ENCODE data around the gene CLDN7. TPM values are rescaled to one million over a fixed set of nuclear protein-coding genes. Genes with fewer than 3 reads are reported as not detected.

Gene CLDN7
- total and polyA plus RNA-seq, 7 experiments from 2014 or later: 0.29 to 3.8 (median 1.7) TPM

- Mint-ChIP-seq H3K4me1 (peaks cover 38 to 57% (median 52%) of the 10 kb centered on the region in 7 donors), H3K9me3 (peaks cover 0 to 10% (median 0%) of the 10 kb centered on the region in 11 donors), H3K36me3 (peaks cover 5 to 32% (median 21%) of the 10 kb centered on the region in 5 donors), H3K27ac (peak overlapping the region; percentile 29 to 100 (median 97)), H3K27me3 (peaks cover 0 to 5% (median 0%) of the 10 kb centered on the region in 5 donors), H3K4me3 (peak overlapping the region; percentile 88 to 98 (median 95))
- peaks cover 22 to 37% of the 10 kb centered on the region in 2 donors for H3K4me1 ChIP-seq (ENCODE audit: control insufficient read depth in 2 of 2, insufficient read depth in 2 of 2, low read length in 2 of 2)
- H3K27ac ChIP-seq (ENCODE audit: low read depth, low read length): peak overlapping the region; percentile 92
- no peak for ATAC-seq
- DNase-seq: no peak
- no peak overlapping the region for H3K4me3 ChIP-seq (ENCODE audit: low read length)
- ChIA-PET POLR2A (interaction anchor here (0.6 to 14.4 kb wide), 10 partner anchors 8 to 447 kb away, joined by 3 to 265 read pairs (median 13); partner anchors contain the start of genes ACADVL, ACAP1, CTDNEP1 and DLG4), CTCF (no interaction called here)
- no peaks in the 10 kb centered on the region for H3K9me3 ChIP-seq (ENCODE audit: control insufficient read depth in 2 of 3, low read length in 3 of 3)
- peaks cover 5 to 47% (median 13%) of the 10 kb centered on the region in 3 experiments for H3K36me3 ChIP-seq (ENCODE audit: control insufficient read depth in 2 of 3, insufficient read depth in 3 of 3, low read length in 3 of 3)
- intact Hi-C loops (cut with micrococcal nuclease): loop anchor here in 1 of 2 donors (5.0 kb wide), 1 partner anchor 588 kb away; the partner anchor contains the start of genes C17orf100 and MED31
- H3K27me3 ChIP-seq (ENCODE audit: control insufficient read depth in 2 of 2, insufficient read depth in 2 of 2, low read length in 2 of 2): no peaks in the 10 kb centered on the region
Observed at GRCh38 chr17:7240375-7240774, 21.9 kb downstream of the CLDN7 start.

GRCh38 chr17:7239091-7240027 lies 22.9 kb downstream of the CLDN7 start, which contains the start of gene PHF23:
Gene PHF23, minus strand, starts transcription at chr17:7239457. Its CDS starts 178 bp downstream, at chr17:7239279.
- DNase-seq: peak; percentile 91 to 98 (median 97)
- POLR2A ChIA-PET: interaction anchor here (0.6 to 14.4 kb wide), 14 partner anchors 11 to 448 kb away, joined by 3 to 265 read pairs (median 5); partner anchors contain the start of genes ACADVL, ACAP1, CTDNEP1 and DLG4
- Histone ChIP-seq H3K4me1 (ENCODE audit: control insufficient read depth in 2 of 2, insufficient read depth in 2 of 2, low read length in 2 of 2) (peaks cover 32 to 44% of the 10 kb centered on the region in 2 donors), H3K36me3 (ENCODE audit: control insufficient read depth in 2 of 3, insufficient read depth in 3 of 3, low read length in 3 of 3) (peaks cover 5 to 49% (median 8%) of the 10 kb centered on the region in 3 experiments), H3K4me3 (ENCODE audit: low read length) (peak within 1 kb of the TSS; percentile 76), H3K27me3 (ENCODE audit: control insufficient read depth in 2 of 2, insufficient read depth in 2 of 2, low read length in 2 of 2) (no peaks in the 10 kb centered on the region), H3K9me3 (ENCODE audit: control insufficient read depth in 2 of 3, low read length in 3 of 3) (no peaks in the 10 kb centered on the region), H3K27ac (ENCODE audit: low read depth, low read length) (peak within 1 kb of the TSS; percentile 92)
- Mint-ChIP-seq H3K4me3 (peak within 1 kb of the TSS; percentile 88 to 98 (median 95)), H3K27ac (peak within 1 kb of the TSS; percentile 55 to 100 (median 95)), H3K27me3 (peaks cover 0 to 7% (median 0%) of the 10 kb centered on the region in 5 donors), H3K36me3 (peaks cover 5 to 34% (median 18%) of the 10 kb centered on the region in 5 donors), H3K9me3 (peaks cover 0 to 13% (median 0%) of the 10 kb centered on the region in 11 donors), H3K4me1 (peaks cover 38 to 67% (median 60%) of the 10 kb centered on the region in 7 donors)
- CTCF ChIA-PET: interaction anchor here (1.6 kb wide), 1 partner anchor 19 kb away, joined by 9 read pairs; the partner anchor contains the start of genes ACADVL and DLG4
- ATAC-seq: peak; percentile 78
- intact Hi-C loops (cut with micrococcal nuclease): loop anchor here (1.0 to 10.0 kb wide), 18 partner anchors 13 to 917 kb away; partner anchors contain the start of genes EIF5A (in 2 of the 2), ELP5 (in 2 of the 2), TMEM102 (in 2 of the 2) and TP53 (in 2 of the 2)

GRCh38 chr17:7238420-7239090 lies 23.7 kb downstream of the CLDN7 start:
- Mint-ChIP-seq H3K27ac (peak overlapping the region; percentile 55 to 100 (median 90)), H3K27me3 (peaks cover 0 to 7% (median 0%) of the 10 kb centered on the region in 5 donors), H3K4me3 (peak overlapping the region; percentile 88 to 98 (median 94)), H3K9me3 (peaks cover 0 to 14% (median 0%) of the 10 kb centered on the region in 11 donors), H3K4me1 (peaks cover 41 to 72% (median 64%) of the 10 kb centered on the region in 7 donors), H3K36me3 (peaks cover 5 to 32% (median 16%) of the 10 kb centered on the region in 5 donors)
- Histone ChIP-seq H3K36me3 (ENCODE audit: control insufficient read depth in 2 of 3, insufficient read depth in 3 of 3, low read length in 3 of 3) (peaks cover 5 to 49% (median 7%) of the 10 kb centered on the region in 3 experiments), H3K9me3 (ENCODE audit: control insufficient read depth in 2 of 3, low read length in 3 of 3) (no peaks in the 10 kb centered on the region), H3K4me1 (ENCODE audit: control insufficient read depth in 2 of 2, insufficient read depth in 2 of 2, low read length in 2 of 2) (peaks cover 32 to 43% of the 10 kb centered on the region in 2 donors), H3K27ac (ENCODE audit: low read depth, low read length) (peak overlapping the region; percentile 92), H3K4me3 (ENCODE audit: low read length) (peak overlapping the region; percentile 76), H3K27me3 (ENCODE audit: control insufficient read depth in 2 of 2, insufficient read depth in 2 of 2, low read length in 2 of 2) (no peaks in the 10 kb centered on the region)
- intact Hi-C loops (cut with micrococcal nuclease): loop anchor here (1.0 to 10.0 kb wide), 18 partner anchors 14 to 918 kb away; partner anchors contain the start of genes EIF5A (in 2 of the 2), ELP5 (in 2 of the 2), TMEM102 (in 2 of the 2) and TP53 (in 2 of the 2)
- DNase-seq (peak in 1 of 9 donors; percentile 39), ATAC-seq (no peak)
- CTCF ChIA-PET: interaction anchor here (0.6 to 1.6 kb wide), 2 partner anchors 18 to 67 kb away, joined by 3 to 9 read pairs; partner anchors contain the start of genes ACADVL and DLG4
- POLR2A ChIA-PET: interaction anchor here (0.6 to 14.4 kb wide), 16 partner anchors 12 to 900 kb away, joined by 3 to 265 read pairs (median 4); partner anchors contain the start of genes ACADVL, ACAP1, CTDNEP1 and DLG4

- no peaks in the 10 kb centered on the region for H3K27me3 ChIP-seq (ENCODE audit: control insufficient read depth in 2 of 2, insufficient read depth in 2 of 2, low read length in 2 of 2)
- peaks cover 5 to 49% (median 7%) of the 10 kb centered on the region in 3 experiments for H3K36me3 ChIP-seq (ENCODE audit: control insufficient read depth in 2 of 3, insufficient read depth in 3 of 3, low read length in 3 of 3)
- peaks cover 0 to 5% (median 0%) of the 10 kb centered on the region in 5 donors for H3K27me3 Mint-ChIP-seq
- ChIA-PET POLR2A (interaction anchor here (0.5 to 14.4 kb wide), 15 partner anchors 12 to 926 kb away, joined by 3 to 265 read pairs (median 5); partner anchors contain the start of genes ACADVL, ACAP1, CTDNEP1 and DLG4), CTCF (interaction anchor here (0.6 kb wide), 1 partner anchor 68 kb away, joined by 3 read pairs; no protein-coding TSS in a partner anchor)
- H3K9me3 Mint-ChIP-seq: peaks cover 0 to 10% (median 0%) of the 10 kb centered on the region in 11 donors
- H3K27ac ChIP-seq (ENCODE audit: low read depth, low read length): peak overlapping the region; percentile 92
- no peaks in the 10 kb centered on the region for H3K9me3 ChIP-seq (ENCODE audit: control insufficient read depth in 2 of 3, low read length in 3 of 3)
- H3K4me1 Mint-ChIP-seq: peaks cover 43 to 74% (median 66%) of the 10 kb centered on the region in 7 donors
- DNase-seq (peak; percentile 57 to 86 (median 71)), ATAC-seq (peak; percentile 19)
- H3K36me3 Mint-ChIP-seq: peaks cover 5 to 32% (median 16%) of the 10 kb centered on the region in 5 donors
- intact Hi-C loops (cut with micrococcal nuclease): loop anchor here (1.0 to 10.0 kb wide), 5 partner anchors 25 to 919 kb away; partner anchors contain the start of genes TP53 (in 2 of the 2), PER1 (in 1 of the 2) and WRAP53 (in 1 of the 2)
- peaks cover 35 to 42% of the 10 kb centered on the region in 2 donors for H3K4me1 ChIP-seq (ENCODE audit: control insufficient read depth in 2 of 2, insufficient read depth in 2 of 2, low read length in 2 of 2)
- H3K27ac Mint-ChIP-seq: peak overlapping the region; percentile 55 to 98 (median 89)
- peak overlapping the region; percentile 29 for H3K4me3 ChIP-seq (ENCODE audit: low read length)
- peak overlapping the region; percentile 88 to 98 (median 94) for H3K4me3 Mint-ChIP-seq
Observed at GRCh38 chr17:7237761-7238419, 24.4 kb downstream of the CLDN7 start.

GRCh38 chr17:7237266-7237760 lies 25.0 kb downstream of the CLDN7 start:
- H3K27ac ChIP-seq (ENCODE audit: low read depth, low read length): peak overlapping the region; percentile 92
- ChIA-PET POLR2A (interaction anchor here (0.5 to 14.4 kb wide), 5 partner anchors 18 to 927 kb away, joined by 3 to 265 read pairs (median 14); partner anchors contain the start of genes ACADVL, DLG4, SLC16A13 and TP53), CTCF (interaction anchor here (0.5 to 1.5 kb wide), 2 partner anchors 25 to 31 kb away, joined by 3 read pairs; no protein-coding TSS in a partner anchor)
- H3K27me3 ChIP-seq (ENCODE audit: control insufficient read depth in 2 of 2, insufficient read depth in 2 of 2, low read length in 2 of 2): no peaks in the 10 kb centered on the region
- intact Hi-C loops (cut with micrococcal nuclease): loop anchor here in 1 of 2 donors (5.0 to 10.0 kb wide), 2 partner anchors 450 to 917 kb away; partner anchors contain the start of genes PER1, TP53 and WRAP53
- peaks cover 0 to 2% (median 0%) of the 10 kb centered on the region in 5 donors for H3K27me3 Mint-ChIP-seq
- peaks cover 46 to 73% (median 66%) of the 10 kb centered on the region in 7 donors for H3K4me1 Mint-ChIP-seq
- peaks cover 36 to 42% of the 10 kb centered on the region in 2 donors for H3K4me1 ChIP-seq (ENCODE audit: control insufficient read depth in 2 of 2, insufficient read depth in 2 of 2, low read length in 2 of 2)
- peak overlapping the region; percentile 88 to 98 (median 94) for H3K4me3 Mint-ChIP-seq
- H3K9me3 Mint-ChIP-seq: peaks cover 0 to 7% (median 0%) of the 10 kb centered on the region in 11 donors
- peak overlapping the region; percentile 55 to 98 (median 83) for H3K27ac Mint-ChIP-seq
- ATAC-seq: no peak
- no peaks in the 10 kb centered on the region for H3K9me3 ChIP-seq (ENCODE audit: control insufficient read depth in 2 of 3, low read length in 3 of 3)
- H3K36me3 ChIP-seq (ENCODE audit: control insufficient read depth in 2 of 3, insufficient read depth in 3 of 3, low read length in 3 of 3): peaks cover 5 to 49% (median 7%) of the 10 kb centered on the region in 3 experiments
- peak overlapping the region; percentile 29 for H3K4me3 ChIP-seq (ENCODE audit: low read length)
- peak in 1 of 9 donors; percentile 29 for DNase-seq
- H3K36me3 Mint-ChIP-seq: peaks cover 5 to 32% (median 12%) of the 10 kb centered on the region in 5 donors

All from naive thymus-derived CD4-positive, alpha-beta T cell (primary cell).